Measurements from ENCODE around the gene RBM34. TPM values are rescaled to one million over a fixed set of nuclear protein-coding genes. Genes with fewer than 3 reads are reported as not detected.

RBM34 gene
- total RNA-seq, 1 experiment from 2014 or later, result 96.5 TPM

DNA sequence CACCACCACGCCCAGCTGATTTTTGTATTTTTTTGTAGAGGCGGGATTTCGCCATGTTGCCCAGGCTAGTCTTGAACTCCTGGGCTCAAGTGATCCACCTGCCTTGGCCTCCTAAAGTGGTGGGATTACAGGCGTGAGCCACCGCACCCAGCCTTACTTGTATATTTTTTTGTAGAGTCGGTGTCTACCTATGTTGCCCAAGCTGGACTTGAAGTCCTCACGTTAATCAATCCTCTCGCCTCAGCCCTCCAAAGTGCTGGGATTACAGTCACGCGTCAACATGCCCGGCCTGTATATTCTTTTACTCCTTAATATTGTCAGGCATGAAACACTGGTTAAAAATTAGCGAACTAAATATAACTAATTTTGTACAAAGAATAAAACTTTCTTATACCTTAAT is 26.9 kb downstream of the RBM34 start:
- Histone ChIP-seq H3K27me3 (replicated peaks; ENCODE audit: control insufficient read depth, insufficient read depth, low read length) (no peaks in the 10 kb centered on the region), H3K4me1 (peaks cover 18% of the 10 kb centered on the region), H3K9me3 (no peaks in the 10 kb centered on the region), H3K36me3 (ENCODE audit: control insufficient read depth, insufficient read depth, low read length) (peaks cover 2% of the 10 kb centered on the region), H3K4me3 (ENCODE audit: low read depth, low read length) (no peak overlapping the region)
- Mint-ChIP-seq H3K9me3 (ENCODE audit: unreplicated experiment) (no peaks in the 10 kb centered on the region), H3K36me3 (ENCODE audit: insufficient read depth, unreplicated experiment) (peaks cover 85% of the 10 kb centered on the region), H3K27me3 (ENCODE audit: insufficient read depth, unreplicated experiment) (no peaks in the 10 kb centered on the region), H3K4me3 (ENCODE audit: unreplicated experiment) (no peak overlapping the region), H3K4me1 (ENCODE audit: low read depth, unreplicated experiment) (peaks cover 15% of the 10 kb centered on the region), H3K27ac (ENCODE audit: unreplicated experiment) (no peak overlapping the region)
- TF ChIP-seq, protein P1, sequence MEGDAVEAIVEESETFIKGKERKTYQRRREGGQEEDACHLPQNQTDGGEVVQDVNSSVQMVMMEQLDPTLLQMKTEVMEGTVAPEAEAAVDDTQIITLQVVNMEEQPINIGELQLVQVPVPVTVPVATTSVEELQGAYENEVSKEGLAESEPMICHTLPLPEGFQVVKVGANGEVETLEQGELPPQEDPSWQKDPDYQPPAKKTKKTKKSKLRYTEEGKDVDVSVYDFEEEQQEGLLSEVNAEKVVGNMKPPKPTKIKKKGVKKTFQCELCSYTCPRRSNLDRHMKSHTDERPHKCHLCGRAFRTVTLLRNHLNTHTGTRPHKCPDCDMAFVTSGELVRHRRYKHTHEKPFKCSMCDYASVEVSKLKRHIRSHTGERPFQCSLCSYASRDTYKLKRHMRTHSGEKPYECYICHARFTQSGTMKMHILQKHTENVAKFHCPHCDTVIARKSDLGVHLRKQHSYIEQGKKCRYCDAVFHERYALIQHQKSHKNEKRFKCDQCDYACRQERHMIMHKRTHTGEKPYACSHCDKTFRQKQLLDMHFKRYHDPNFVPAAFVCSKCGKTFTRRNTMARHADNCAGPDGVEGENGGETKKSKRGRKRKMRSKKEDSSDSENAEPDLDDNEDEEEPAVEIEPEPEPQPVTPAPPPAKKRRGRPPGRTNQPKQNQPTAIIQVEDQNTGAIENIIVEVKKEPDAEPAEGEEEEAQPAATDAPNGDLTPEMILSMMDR (IDR thresholded peaks at IDR 0.05; ENCODE audit: insufficient read depth in 1 of 2, low read depth in 1 of 2, low read length in 1 of 2, severe bottlenecking in 1 of 2, unreplicated experiment in 1 of 2), result no peak
- ChIA-PET CTCF (interaction anchor here (0.7 kb wide), 1 partner anchor 635 kb away, joined by 3 read pairs; no protein-coding TSS in a partner anchor), POLR2A (no interaction called here)
- no peak for DNase-seq
- intact Hi-C loops (cut with micrococcal nuclease; ENCODE audit: unreplicated experiment), result no loop called here
- BruUV-seq (replicated peaks), result no TSS peak

DNA sequence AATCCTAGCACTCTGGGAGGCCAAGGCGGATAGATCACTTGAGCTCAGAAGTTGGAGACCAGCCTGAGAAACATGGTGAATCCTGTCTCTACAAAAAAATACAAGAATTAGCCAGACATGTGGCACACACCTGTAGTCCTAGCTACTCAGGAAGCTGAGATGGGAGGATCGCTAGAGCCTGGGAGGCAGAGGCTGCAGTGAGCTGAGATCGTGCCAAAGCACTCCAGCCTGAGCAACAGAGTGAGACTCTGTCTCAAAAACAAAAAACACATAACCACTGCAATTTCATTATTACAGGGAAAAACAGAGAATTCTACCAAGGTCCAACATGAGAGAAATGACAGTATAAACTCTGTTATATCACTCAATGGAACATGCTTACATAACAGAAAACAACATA is 28.0 kb downstream of the RBM34 start:
- BruUV-seq (replicated peaks), result no TSS peak
- Histone ChIP-seq H3K4me3 (ENCODE audit: low read depth, low read length) (no peak overlapping the region), H3K4me1 (peaks cover 21% of the 10 kb centered on the region), H3K27me3 (replicated peaks; ENCODE audit: control insufficient read depth, insufficient read depth, low read length) (no peaks in the 10 kb centered on the region), H3K9me3 (no peaks in the 10 kb centered on the region), H3K36me3 (ENCODE audit: control insufficient read depth, insufficient read depth, low read length) (peaks cover 2% of the 10 kb centered on the region)
- Mint-ChIP-seq H3K4me1 (ENCODE audit: low read depth, unreplicated experiment) (peaks cover 15% of the 10 kb centered on the region), H3K4me3 (ENCODE audit: unreplicated experiment) (no peak overlapping the region), H3K27me3 (ENCODE audit: insufficient read depth, unreplicated experiment) (no peaks in the 10 kb centered on the region), H3K9me3 (ENCODE audit: unreplicated experiment) (no peaks in the 10 kb centered on the region), H3K27ac (ENCODE audit: unreplicated experiment) (no peak overlapping the region), H3K36me3 (ENCODE audit: insufficient read depth, unreplicated experiment) (peaks cover 86% of the 10 kb centered on the region)
- DNase-seq, result no peak
- POLR2A ChIA-PET, result no interaction called here
- CTCF ChIA-PET, result no interaction called here
- TF ChIP-seq, protein P1 (IDR thresholded peaks at IDR 0.05; ENCODE audit: insufficient read depth in 1 of 2, low read depth in 1 of 2, low read length in 1 of 2, severe bottlenecking in 1 of 2, unreplicated experiment in 1 of 2), result no peak
- intact Hi-C loops (cut with micrococcal nuclease; ENCODE audit: unreplicated experiment), result no loop called here

DNA sequence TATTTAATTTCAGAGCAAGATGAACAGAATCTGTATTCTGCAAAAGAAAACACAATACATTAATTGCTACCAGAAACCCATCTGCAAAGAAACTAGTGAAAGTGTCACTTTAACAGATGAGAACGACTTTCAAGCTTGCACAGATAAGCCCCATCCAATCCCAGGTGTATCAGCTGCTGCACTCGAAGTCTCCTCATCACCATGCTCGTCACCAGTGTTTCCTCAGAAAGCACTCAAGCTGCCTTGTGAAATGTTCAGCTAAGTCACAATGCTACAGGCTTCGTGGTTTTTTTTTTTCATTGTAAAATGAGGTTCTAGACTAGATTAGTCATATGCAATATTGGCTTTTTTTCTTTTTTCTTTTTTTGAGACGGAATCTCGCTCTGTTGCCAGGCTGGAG is 29.1 kb downstream of the RBM34 start:
- peaks cover 21% of the 10 kb centered on the region for H3K4me1 ChIP-seq
- ChIA-PET CTCF (no interaction called here), POLR2A (no interaction called here)
- Mint-ChIP-seq H3K4me3 (ENCODE audit: unreplicated experiment) (no peak overlapping the region), H3K27ac (ENCODE audit: unreplicated experiment) (no peak overlapping the region), H3K27me3 (ENCODE audit: insufficient read depth, unreplicated experiment) (no peaks in the 10 kb centered on the region), H3K9me3 (ENCODE audit: unreplicated experiment) (no peaks in the 10 kb centered on the region), H3K4me1 (ENCODE audit: low read depth, unreplicated experiment) (peaks cover 15% of the 10 kb centered on the region), H3K36me3 (ENCODE audit: insufficient read depth, unreplicated experiment) (peaks cover 86% of the 10 kb centered on the region)
- DNase-seq, result no peak
- intact Hi-C loops (cut with micrococcal nuclease; ENCODE audit: unreplicated experiment), result no loop called here
- H3K9me3 ChIP-seq, result no peaks in the 10 kb centered on the region
- no peaks in the 10 kb centered on the region for H3K27me3 ChIP-seq (replicated peaks; ENCODE audit: control insufficient read depth, insufficient read depth, low read length)
- TF ChIP-seq, protein P1 (IDR thresholded peaks at IDR 0.05; ENCODE audit: insufficient read depth in 1 of 2, low read depth in 1 of 2, low read length in 1 of 2, severe bottlenecking in 1 of 2, unreplicated experiment in 1 of 2), result no peak
- no peak overlapping the region for H3K4me3 ChIP-seq (ENCODE audit: low read depth, low read length)
- BruUV-seq (replicated peaks), result no TSS peak
- H3K36me3 ChIP-seq (ENCODE audit: control insufficient read depth, insufficient read depth, low read length), result peaks cover 2% of the 10 kb centered on the region; the same call in 1 of the 2 replicates
